ENCODE data around the gene PHF12. TPM values are rescaled to one million over a fixed set of nuclear protein-coding genes. Genes with fewer than 3 reads are reported as not detected.

The PHF12 gene
- total and polyA plus RNA-seq, 3 experiments from 2014 or later: 11.6 to 62.1 (median 58.1) TPM

- CTCF ChIA-PET: interaction anchor here (1.0 to 2.3 kb wide), 5 partner anchors 9 to 218 kb away, joined by 3 to 10 read pairs (median 3); partner anchors contain the start of gene TLCD1
- H3K4me1 Mint-ChIP-seq: peaks cover 73 to 81% (median 80%) of the 10 kb centered on the region in 3 donors
- no peaks in the 10 kb centered on the region for H3K9me3 ChIP-seq (ENCODE audit: low read length)
Measured at GRCh38 chr17:28944862-28945741, 6.2 kb downstream of the PHF12 start.

DNA sequence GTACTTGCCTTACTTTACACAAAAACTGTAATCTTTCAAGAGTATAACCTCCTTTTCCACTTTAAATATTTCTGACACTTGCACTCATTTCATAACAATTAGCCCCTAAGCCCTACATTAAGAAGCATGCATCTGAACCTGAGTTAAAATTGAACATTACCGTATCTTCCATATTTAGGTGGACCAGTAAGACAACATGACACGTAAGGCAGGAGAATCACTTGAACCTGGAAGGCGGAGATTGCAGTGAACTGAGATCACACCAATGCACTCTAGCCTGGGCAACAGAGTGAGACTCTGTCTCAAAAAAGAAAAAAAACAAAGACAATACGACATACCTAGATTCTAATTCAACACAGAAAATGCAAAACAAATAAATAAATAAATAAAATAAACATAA, 7.0 kb downstream of the PHF12 start:
- H3K36me3 ChIP-seq (ENCODE audit: insufficient read depth, low read length): peaks cover 3% of the 10 kb centered on the region
- CTCF ChIA-PET: interaction anchor here (0.9 to 2.3 kb wide), 5 partner anchors 9 to 217 kb away, joined by 3 to 10 read pairs (median 5); partner anchors contain the start of gene TLCD1
- peaks cover 84% of the 10 kb centered on the region for H3K4me1 ChIP-seq (ENCODE audit: insufficient read depth, low read length)
- Mint-ChIP-seq H3K9me3 (no peaks in the 10 kb centered on the region), H3K4me3 (peak overlapping the region in 3 of 7 donors; percentile 14 to 38 (median 22)), H3K27ac (peak overlapping the region in 7 of 8 donors; percentile 5 to 93 (median 37)), H3K4me1 (peaks cover 81 to 88% (median 88%) of the 10 kb centered on the region in 3 donors), H3K27me3 (peaks cover 0 to 2% of the 10 kb centered on the region in 2 donors), H3K36me3 (peaks cover 0 to 84% (median 16%) of the 10 kb centered on the region in 3 donors)
- H3K4me3 ChIP-seq (ENCODE audit: low read length): no peak overlapping the region
- no peaks in the 10 kb centered on the region for H3K9me3 ChIP-seq (ENCODE audit: low read length)
- H3K27ac ChIP-seq (ENCODE audit: low read depth, low read length): no peak overlapping the region
- POLR2A ChIA-PET: no interaction called here
- no peaks in the 10 kb centered on the region for H3K27me3 ChIP-seq (ENCODE audit: insufficient read depth, low read length, poor library complexity, severe bottlenecking)
- no peak for DNase-seq

More at GRCh38 chr17:28944862-28945741, 6.2 kb downstream of the PHF12 start:
- Mint-ChIP-seq H3K36me3 (peaks cover 0 to 83% (median 16%) of the 10 kb centered on the region in 3 donors), H3K4me3 (peak overlapping the region; percentile 28 to 97 (median 56)), H3K27me3 (peaks cover 0 to 2% of the 10 kb centered on the region in 2 donors), H3K9me3 (no peaks in the 10 kb centered on the region), H3K27ac (peak overlapping the region; percentile 54 to 96 (median 94))
- no peak for DNase-seq
- H3K4me1 ChIP-seq (ENCODE audit: insufficient read depth, low read length): peaks cover 77% of the 10 kb centered on the region
- H3K27me3 ChIP-seq (ENCODE audit: insufficient read depth, low read length, poor library complexity, severe bottlenecking): no peaks in the 10 kb centered on the region
- H3K27ac ChIP-seq (ENCODE audit: low read depth, low read length): no peak overlapping the region
- peaks cover 3% of the 10 kb centered on the region for H3K36me3 ChIP-seq (ENCODE audit: insufficient read depth, low read length)
- no peak overlapping the region for H3K4me3 ChIP-seq (ENCODE audit: low read length)
- POLR2A ChIA-PET: interaction anchor here (1.1 to 1.5 kb wide), 4 partner anchors 8 to 19 kb away, joined by 3 to 7 read pairs (median 4); no protein-coding TSS in a partner anchor

DNA sequence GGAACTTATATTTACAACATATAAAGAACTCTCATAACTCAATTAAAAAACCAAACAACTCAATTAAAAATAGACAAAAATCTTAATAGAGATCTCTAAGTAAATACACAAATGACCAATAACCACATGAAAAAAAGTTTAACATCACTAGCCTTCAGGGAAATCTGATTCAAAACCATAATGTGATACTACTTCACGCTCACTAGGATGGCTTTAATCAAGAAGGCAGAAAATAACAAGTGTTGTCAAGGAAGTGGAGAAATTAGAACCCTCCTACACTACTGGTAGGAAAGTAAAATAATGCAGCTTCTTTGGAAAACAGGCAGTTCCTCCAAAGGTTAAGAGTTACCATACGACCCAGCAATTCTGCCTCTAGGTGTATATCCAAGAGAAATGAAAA, 8.4 kb downstream of the PHF12 start:
- H3K36me3 Mint-ChIP-seq: peaks cover 0 to 80% (median 18%) of the 10 kb centered on the region in 3 donors
- ChIA-PET POLR2A (no interaction called here), CTCF (interaction anchor here (1.4 to 2.0 kb wide), 4 partner anchors 10 to 198 kb away, joined by 3 to 8 read pairs (median 6); no protein-coding TSS in a partner anchor)
- Histone ChIP-seq H3K27me3 (ENCODE audit: insufficient read depth, low read length, poor library complexity, severe bottlenecking) (no peaks in the 10 kb centered on the region), H3K4me3 (ENCODE audit: low read length) (no peak overlapping the region), H3K27ac (ENCODE audit: low read depth, low read length) (no peak overlapping the region), H3K4me1 (ENCODE audit: insufficient read depth, low read length) (peaks cover 87% of the 10 kb centered on the region), H3K9me3 (ENCODE audit: low read length) (no peaks in the 10 kb centered on the region), H3K36me3 (ENCODE audit: insufficient read depth, low read length) (peaks cover 3% of the 10 kb centered on the region)
- H3K27me3 Mint-ChIP-seq: no peaks in the 10 kb centered on the region
- no peak for DNase-seq
- peak overlapping the region in 5 of 8 donors; percentile 19 to 74 (median 58) for H3K27ac Mint-ChIP-seq
- H3K4me1 Mint-ChIP-seq: peaks cover 81 to 94% (median 93%) of the 10 kb centered on the region in 3 donors
- no peaks in the 10 kb centered on the region for H3K9me3 Mint-ChIP-seq
- no peak overlapping the region for H3K4me3 Mint-ChIP-seq

GRCh38 chr17:28941251-28941650, 10.1 kb downstream of the PHF12 start:
- H3K4me1 Mint-ChIP-seq: peaks cover 80 to 95% (median 95%) of the 10 kb centered on the region in 3 donors
- H3K4me3 Mint-ChIP-seq: no peak overlapping the region
- ChIA-PET CTCF (interaction anchor here (1.2 kb wide), 2 partner anchors 14 to 40 kb away, joined by 3 read pairs; no protein-coding TSS in a partner anchor), POLR2A (interaction anchor here (1.2 kb wide), 1 partner anchor 8 kb away, joined by 4 read pairs; no protein-coding TSS in a partner anchor)
- Histone ChIP-seq H3K36me3 (ENCODE audit: insufficient read depth, low read length) (no peaks in the 10 kb centered on the region), H3K27ac (ENCODE audit: low read depth, low read length) (no peak overlapping the region), H3K27me3 (ENCODE audit: insufficient read depth, low read length, poor library complexity, severe bottlenecking) (no peaks in the 10 kb centered on the region), H3K9me3 (ENCODE audit: low read length) (no peaks in the 10 kb centered on the region), H3K4me1 (ENCODE audit: insufficient read depth, low read length) (peaks cover 85% of the 10 kb centered on the region), H3K4me3 (ENCODE audit: low read length) (no peak overlapping the region)
- no peaks in the 10 kb centered on the region for H3K27me3 Mint-ChIP-seq
- H3K9me3 Mint-ChIP-seq: no peaks in the 10 kb centered on the region
- H3K27ac Mint-ChIP-seq: peak overlapping the region in 3 of 8 donors; percentile 17 to 32 (median 17)
- DNase-seq: no peak
- H3K36me3 Mint-ChIP-seq: peaks cover 0 to 78% (median 15%) of the 10 kb centered on the region in 3 donors

GRCh38 chr17:28940675-28941074, 10.6 kb downstream of the PHF12 start:
- DNase-seq: no peak
- Histone ChIP-seq H3K4me3 (ENCODE audit: low read length) (no peak overlapping the region), H3K4me1 (ENCODE audit: insufficient read depth, low read length) (peaks cover 85% of the 10 kb centered on the region), H3K27me3 (ENCODE audit: insufficient read depth, low read length, poor library complexity, severe bottlenecking) (no peaks in the 10 kb centered on the region), H3K36me3 (ENCODE audit: insufficient read depth, low read length) (no peaks in the 10 kb centered on the region), H3K27ac (ENCODE audit: low read depth, low read length) (no peak overlapping the region), H3K9me3 (ENCODE audit: low read length) (no peaks in the 10 kb centered on the region)
- peak overlapping the region in 1 of 7 donors; percentile 61 for H3K4me3 Mint-ChIP-seq
- ChIA-PET POLR2A (interaction anchor here (1.2 kb wide), 1 partner anchor 9 kb away, joined by 4 read pairs; no protein-coding TSS in a partner anchor), CTCF (interaction anchor here (1.2 kb wide), 2 partner anchors 13 to 39 kb away, joined by 3 read pairs; no protein-coding TSS in a partner anchor)
- peak overlapping the region in 6 of 8 donors; percentile 35 to 88 (median 51) for H3K27ac Mint-ChIP-seq
- peaks cover 80 to 95% (median 95%) of the 10 kb centered on the region in 3 donors for H3K4me1 Mint-ChIP-seq
- H3K36me3 Mint-ChIP-seq: peaks cover 0 to 80% (median 13%) of the 10 kb centered on the region in 3 donors
- peaks cover 0 to 2% of the 10 kb centered on the region in 2 donors for H3K27me3 Mint-ChIP-seq
- H3K9me3 Mint-ChIP-seq: no peaks in the 10 kb centered on the region

DNA sequence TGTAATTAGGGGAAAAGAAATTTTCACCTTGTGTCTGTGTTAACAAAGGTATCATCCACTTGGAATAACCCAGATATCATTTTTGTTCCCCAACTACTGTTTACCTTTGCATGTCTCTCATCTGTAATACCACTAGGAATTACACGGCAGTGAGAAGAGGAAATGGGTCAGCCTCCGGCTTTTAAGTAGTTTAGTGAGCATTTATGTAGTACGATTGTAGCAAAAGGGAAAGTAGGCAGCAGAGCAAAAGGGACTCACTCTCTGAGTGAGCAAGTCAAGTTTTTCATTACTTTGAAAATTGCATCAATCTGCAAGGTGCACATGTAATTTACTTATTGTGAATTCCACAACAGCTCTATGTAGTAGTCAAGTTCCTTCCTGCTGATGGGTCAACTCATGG, 11.2 kb downstream of the PHF12 start:
- H3K9me3 Mint-ChIP-seq: no peaks in the 10 kb centered on the region
- H3K36me3 ChIP-seq (ENCODE audit: insufficient read depth, low read length): no peaks in the 10 kb centered on the region

DNA sequence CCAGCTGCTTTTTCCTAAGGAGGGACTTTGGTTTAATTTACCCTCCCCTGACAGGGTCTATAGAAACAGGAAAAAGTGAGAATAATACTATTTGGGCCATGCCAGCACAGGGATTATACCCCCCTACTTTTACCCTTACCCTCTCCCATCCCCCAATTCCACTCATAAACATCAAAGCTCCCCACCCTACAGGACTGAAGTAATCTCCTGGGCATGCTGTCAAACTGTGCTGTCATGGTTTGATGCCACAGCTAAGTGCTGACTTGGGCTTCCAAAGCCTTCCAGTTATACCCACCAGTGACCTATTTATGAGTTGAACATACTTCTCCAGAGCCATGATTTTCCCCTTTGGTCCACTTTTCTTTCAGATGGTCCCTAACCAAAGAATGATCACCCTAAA, 12.8 kb downstream of the PHF12 start:
- Mint-ChIP-seq H3K27me3 (peaks cover 0 to 2% of the 10 kb centered on the region in 2 donors), H3K27ac (peak overlapping the region in 4 of 8 donors; percentile 61 to 91 (median 82)), H3K36me3 (peaks cover 0 to 71% (median 12%) of the 10 kb centered on the region in 3 donors), H3K4me1 (peaks cover 74 to 91% (median 89%) of the 10 kb centered on the region in 3 donors), H3K4me3 (peak overlapping the region in 2 of 7 donors; percentile 21 to 32), H3K9me3 (no peaks in the 10 kb centered on the region)
- Histone ChIP-seq H3K27me3 (ENCODE audit: insufficient read depth, low read length, poor library complexity, severe bottlenecking) (no peaks in the 10 kb centered on the region), H3K4me1 (ENCODE audit: insufficient read depth, low read length) (peaks cover 71% of the 10 kb centered on the region), H3K27ac (ENCODE audit: low read depth, low read length) (no peak overlapping the region), H3K36me3 (ENCODE audit: insufficient read depth, low read length) (no peaks in the 10 kb centered on the region), H3K4me3 (ENCODE audit: low read length) (no peak overlapping the region), H3K9me3 (ENCODE audit: low read length) (no peaks in the 10 kb centered on the region)
- ChIA-PET CTCF (interaction anchor here (2.1 kb wide), 1 partner anchor 211 kb away, joined by 8 read pairs; no protein-coding TSS in a partner anchor), POLR2A (interaction anchor here (0.5 to 1.3 kb wide), 2 partner anchors 12 to 176 kb away, joined by 5 read pairs; no protein-coding TSS in a partner anchor)
- no peak for DNase-seq

More for the DNA sequence above, 11.2 kb downstream of the PHF12 start:
- ChIA-PET CTCF (interaction anchor here (1.2 kb wide), 2 partner anchors 13 to 39 kb away, joined by 3 read pairs; no protein-coding TSS in a partner anchor), POLR2A (interaction anchor here (0.7 to 1.2 kb wide), 2 partner anchors 8 to 9 kb away, joined by 3 to 4 read pairs; no protein-coding TSS in a partner anchor)
- no peak for DNase-seq
- no peak overlapping the region for H3K27ac ChIP-seq (ENCODE audit: low read depth, low read length)
- no peaks in the 10 kb centered on the region for H3K27me3 ChIP-seq (ENCODE audit: insufficient read depth, low read length, poor library complexity, severe bottlenecking)
- H3K27me3 Mint-ChIP-seq: peaks cover 0 to 2% of the 10 kb centered on the region in 2 donors
- no peaks in the 10 kb centered on the region for H3K9me3 ChIP-seq (ENCODE audit: low read length)
- no peak overlapping the region for H3K4me3 ChIP-seq (ENCODE audit: low read length)
- peaks cover 0 to 77% (median 13%) of the 10 kb centered on the region in 3 donors for H3K36me3 Mint-ChIP-seq
- peak overlapping the region in 7 of 8 donors; percentile 37 to 88 (median 44) for H3K27ac Mint-ChIP-seq
- peak overlapping the region in 4 of 7 donors; percentile 11 to 61 (median 33) for H3K4me3 Mint-ChIP-seq
- peaks cover 78 to 94% (median 93%) of the 10 kb centered on the region in 3 donors for H3K4me1 Mint-ChIP-seq
- peaks cover 80% of the 10 kb centered on the region for H3K4me1 ChIP-seq (ENCODE audit: insufficient read depth, low read length)

All from CD8-positive, alpha-beta memory T cell (primary cell).